NT2/D1 (cell line): Measurements from ENCODE around the gene CTAGE9.

Source experiments
- SUZ12 ChIP-seq: IDR thresholded peaks from 2 replicates; pipeline ENCODE4 v1.6.1; 2011; ENCODE audit not compliant: insufficient read length, insufficient read depth; ENCODE audit errors: extremely low read depth
- YY1 ChIP-seq: IDR thresholded peaks from 2 replicates; pipeline ENCODE4 v1.6.1; 2011; ENCODE audit not compliant: insufficient read length, insufficient read depth
- ZNF274 ChIP-seq: IDR thresholded peaks from 2 replicates; pipeline ENCODE4 v1.6.1; 2011; ENCODE audit warnings: mild to moderate bottlenecking, low read depth, low read length

DNA sequence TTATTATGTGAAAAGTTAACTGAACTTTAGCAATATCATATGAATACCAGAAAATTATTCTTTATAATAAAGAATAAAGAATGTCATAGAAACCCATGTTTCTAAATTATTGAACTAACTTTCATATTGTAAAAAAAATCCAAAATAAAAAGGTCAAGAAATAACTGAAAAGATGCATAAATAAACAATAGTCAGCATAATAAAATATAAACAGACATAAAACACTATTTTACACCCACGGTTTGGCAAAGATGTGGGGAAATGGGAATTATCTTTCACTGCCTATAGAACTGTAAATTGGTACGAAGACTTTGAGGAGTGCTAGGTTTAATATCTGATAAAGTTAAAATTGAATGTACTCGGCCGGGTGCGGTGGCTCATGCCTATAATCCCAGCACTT, 34.7 kb upstream of the CTAGE9 start:
- TF ChIP-seq SUZ12, result no peak
- TF ChIP-seq ZNF274, result no peak
- no peak for TF ChIP-seq YY1
